ENCODE data around the gene PRKN.

- TF ChIP-seq POLR2A (IDR thresholded peaks at IDR 0.05; ENCODE audit: low read depth, low read length): no peak
- TF ChIP-seq EZH2 (IDR thresholded peaks at IDR 0.05; ENCODE audit: borderline replicate concordance, low read depth, low read length, severe bottlenecking): no peak
- TF ChIP-seq MAX (IDR thresholded peaks at IDR 0.05; ENCODE audit: insufficient read depth, insufficient read length): no peak
- no peak for TF ChIP-seq CTCF (IDR thresholded peaks at IDR 0.05; ENCODE audit: extremely low read depth in 1 of 2, insufficient read depth in 1 of 2, low read depth in 1 of 2, low read length in 2 of 2)
Measured at GRCh38 chr6:162709431-162709830, 18.1 kb downstream of the PRKN start.

Data from endothelial cell of umbilical vein (primary cell).